HepG2 (cell line): ENCODE measurements around the gene ENPP7. TPM values are rescaled to one million over a fixed set of nuclear protein-coding genes. Genes with fewer than 3 reads are reported as not detected.

ENCODE experiments used
- ARID2 ChIP-seq: sonication (generic); formaldehyde crosslinking; IDR thresholded peaks from 2 replicates; pipeline ENCODE4 v1.8.1; 2022; ENCODE audit warnings: mild to moderate bottlenecking, missing genetic modification reagents, borderline replicate concordance
- EED ChIP-seq: sonication (generic); formaldehyde crosslinking; IDR thresholded peaks from 2 replicates; pipeline ENCODE4 v1.5.0; 2020; ENCODE audit warnings: mild to moderate bottlenecking, missing genetic modification reagents
- GATAD2A ChIP-seq: IDR thresholded peaks from 2 replicates; pipeline ENCODE4 v1.6.1; 2016
- GFI1 ChIP-seq: sonication (generic); formaldehyde crosslinking; IDR thresholded peaks from 2 replicates; pipeline ENCODE4 v1.5.0; 2020; ENCODE audit warnings: missing genetic modification reagents, mild to moderate bottlenecking, borderline replicate concordance
- GTF2F1 ChIP-seq: fragments of 150-350 bp; IDR thresholded peaks from 2 replicates; pipeline ENCODE4 v1.6.1; 2014; ENCODE audit warnings: low read length
- HOXA7 ChIP-seq: sonication (generic); formaldehyde crosslinking; IDR thresholded peaks from 2 replicates; pipeline ENCODE4 v1.8.1; 2022; ENCODE audit warnings: mild to moderate bottlenecking, missing genetic modification reagents, moderate library complexity
- NCOA2 ChIP-seq: sonication (generic); formaldehyde crosslinking; IDR thresholded peaks from 2 replicates; pipeline ENCODE4 v1.8.0; 2022; ENCODE audit warnings: inconsistent platforms
- NONO ChIP-seq, 2 experiments: fragments of 450-650 bp in 1 of 2; sonication (generic) in 1 of 2; formaldehyde crosslinking in 1 of 2; IDR thresholded peaks in 1 of 2; conservative IDR thresholded peaks in 1 of 2; 2 replicates each; pipeline versions ENCODE4 v1.6.1 to v1.8.0; 2017 to 2022; ENCODE audit warnings: mild to moderate bottlenecking in 1 of 2, missing genetic modification reagents in 1 of 2, moderate library complexity in 1 of 2
- SYNCRIP ChIP-seq: fragments of 200-400 bp; formaldehyde crosslinking; IDR thresholded peaks from 2 replicates; pipeline ENCODE4 v1.6.1; 2018; ENCODE audit warnings: mild to moderate bottlenecking, low read depth, low read length; ENCODE audit not compliant: insufficient read depth
- ZBTB7A ChIP-seq: sonication (generic); formaldehyde crosslinking; IDR thresholded peaks from 2 replicates; pipeline ENCODE4 v1.8.0; 2022; ENCODE audit warnings: mild to moderate bottlenecking, missing genetic modification reagents
- ZKSCAN8 ChIP-seq: IDR thresholded peaks from 2 replicates; pipeline ENCODE4 v1.6.1; 2016; ENCODE audit warnings: borderline replicate concordance, missing genetic modification reagents, missing compliant biosample characterization
- ZNF101 ChIP-seq: sonication (generic); formaldehyde crosslinking; IDR thresholded peaks from 2 replicates; pipeline ENCODE4 v1.4.0; 2020; ENCODE audit warnings: mild to moderate bottlenecking, low read depth, missing genetic modification reagents, borderline replicate concordance
- ZNF142 ChIP-seq: sonication (generic); formaldehyde crosslinking; IDR thresholded peaks from 2 replicates; pipeline ENCODE4 v1.4.0; 2020; ENCODE audit warnings: missing genetic modification reagents
- ZNF281 ChIP-seq: sonication (generic); formaldehyde crosslinking; IDR thresholded peaks from 2 replicates; pipeline ENCODE4 v1.4.0; 2020; ENCODE audit warnings: missing genetic modification reagents, borderline replicate concordance
- ZNF558 ChIP-seq: sonication (generic); formaldehyde crosslinking; IDR thresholded peaks from 2 replicates; pipeline ENCODE4 v1.9.0; 2022; ENCODE audit warnings: mild to moderate bottlenecking, missing genetic modification reagents, borderline replicate concordance
- ZSCAN22 ChIP-seq: sonication (generic); formaldehyde crosslinking; IDR thresholded peaks from 2 replicates; pipeline ENCODE4 v1.4.0; 2020; ENCODE audit warnings: mild to moderate bottlenecking, missing genetic modification reagents
- polyA plus RNA-seq, 8 experiments: library from polyadenylated mRNA; depleted of rRNA in 3 of 8; stranded (reverse) in 7 of 8; unstranded in 1 of 8; fragments of >200 nt; fragmentation: Illumina TruSeq in 4 of 8; extraction: Trizol in 4 of 8; gene quantifications; 2 replicates each; pipeline versions ENCODE4 v1.2.1 to v1.2.3, GENCODE V29; 2011 to 2016; ENCODE audit warnings: low read depth in 4 of 8, missing spikeins in 1 of 8, mixed read lengths in 1 of 8; ENCODE audit not compliant: insufficient read depth in 1 of 8
- total RNA-seq, 5 experiments: library from RNA; depleted of rRNA; stranded (reverse); fragments of >200 nt; fragmentation: Illumina TruSeq; extraction: Trizol; gene quantifications; 2 replicates each; pipeline ENCODE4 v1.2.3, GENCODE V29; 2016; ENCODE audit warnings: low read depth in 1 of 5
- TF ChIP-seq, protein P1 (sequence below): sonication (generic); formaldehyde crosslinking; IDR thresholded peaks from 2 replicates; pipeline ENCODE4 v1.8.0; 2022; ENCODE audit warnings: mild to moderate bottlenecking, missing genetic modification reagents
- TF ChIP-seq, protein P2 (sequence below): sonication (generic); formaldehyde crosslinking; IDR thresholded peaks from 2 replicates; pipeline ENCODE4 v1.4.0; 2020; ENCODE audit warnings: mild to moderate bottlenecking, missing genetic modification reagents, borderline replicate concordance

Gene ENPP7
- total and polyA plus RNA-seq, 2 of the 13 experiments (the other 11 are each of a cell fraction or from before 2014, with no cell fraction given) = 1.1 to 2.2 TPM

DNA sequence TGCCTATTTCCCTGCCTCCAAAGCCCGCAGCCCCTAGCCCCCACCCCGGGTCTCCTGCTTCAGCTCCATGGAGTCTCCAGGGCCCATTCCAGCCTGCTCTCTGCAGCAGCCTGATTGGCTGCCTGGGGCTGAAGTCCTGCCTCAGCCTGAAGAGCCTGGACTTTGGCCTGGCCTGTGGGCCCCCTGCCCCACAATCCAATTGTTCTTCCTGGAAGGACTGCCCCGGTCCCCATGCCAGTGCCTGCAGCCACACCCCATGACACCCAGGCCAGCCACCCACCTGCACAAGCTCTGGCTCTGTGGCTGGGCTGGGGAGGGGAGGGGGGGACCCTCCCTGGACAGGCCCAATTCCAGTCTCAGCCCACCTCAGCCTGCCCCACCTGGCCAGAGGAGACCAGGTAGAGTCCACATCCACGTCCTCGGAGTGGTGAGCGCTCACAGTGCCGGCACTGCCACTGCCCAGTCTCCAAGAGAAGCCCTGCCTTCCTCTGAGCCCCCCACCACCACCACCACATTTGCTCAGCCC, 12.3 kb downstream of the ENPP7 start (continued):
- TF ChIP-seq HOXA7 (no peak), ARID2 (CRISPR knock-in tag) (no peak), ZNF281 (CRISPR knock-in tag) (peak; percentile 66), SYNCRIP (no peak), GFI1 (0 out of 2 replicates have a peak, but pooled peaks have one; percentile 47), ZNF142 (CRISPR knock-in tag) (no peak), ZBTB7A (CRISPR knock-in tag) (peak; percentile 99), ZNF101 (CRISPR knock-in tag) (no peak), NCOA2 (CRISPR knock-in tag) (peak; percentile 83), NONO (IDR thresholded peaks at IDR 0.05) (no peak), NONO (CRISPR knock-in tag; conservative IDR thresholded peaks at IDR 0.05) (peak; percentile 82; the same call in 1 of the 2 replicates), ZKSCAN8 (CRISPR knock-in tag) (peak; percentile 75), GATAD2A (peak; percentile 90), ZSCAN22 (CRISPR knock-in tag) (no peak), GTF2F1 (no peak), ZNF558 (CRISPR knock-in tag) (peak; percentile 60; the same call in 1 of the 2 replicates), EED (peak; percentile 85)
- TF ChIP-seq, protein P1, sequence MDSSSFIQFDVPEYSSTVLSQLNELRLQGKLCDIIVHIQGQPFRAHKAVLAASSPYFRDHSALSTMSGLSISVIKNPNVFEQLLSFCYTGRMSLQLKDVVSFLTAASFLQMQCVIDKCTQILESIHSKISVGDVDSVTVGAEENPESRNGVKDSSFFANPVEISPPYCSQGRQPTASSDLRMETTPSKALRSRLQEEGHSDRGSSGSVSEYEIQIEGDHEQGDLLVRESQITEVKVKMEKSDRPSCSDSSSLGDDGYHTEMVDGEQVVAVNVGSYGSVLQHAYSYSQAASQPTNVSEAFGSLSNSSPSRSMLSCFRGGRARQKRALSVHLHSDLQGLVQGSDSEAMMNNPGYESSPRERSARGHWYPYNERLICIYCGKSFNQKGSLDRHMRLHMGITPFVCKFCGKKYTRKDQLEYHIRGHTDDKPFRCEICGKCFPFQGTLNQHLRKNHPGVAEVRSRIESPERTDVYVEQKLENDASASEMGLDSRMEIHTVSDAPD (CRISPR knock-in tag) = no peak
- TF ChIP-seq, protein P2, sequence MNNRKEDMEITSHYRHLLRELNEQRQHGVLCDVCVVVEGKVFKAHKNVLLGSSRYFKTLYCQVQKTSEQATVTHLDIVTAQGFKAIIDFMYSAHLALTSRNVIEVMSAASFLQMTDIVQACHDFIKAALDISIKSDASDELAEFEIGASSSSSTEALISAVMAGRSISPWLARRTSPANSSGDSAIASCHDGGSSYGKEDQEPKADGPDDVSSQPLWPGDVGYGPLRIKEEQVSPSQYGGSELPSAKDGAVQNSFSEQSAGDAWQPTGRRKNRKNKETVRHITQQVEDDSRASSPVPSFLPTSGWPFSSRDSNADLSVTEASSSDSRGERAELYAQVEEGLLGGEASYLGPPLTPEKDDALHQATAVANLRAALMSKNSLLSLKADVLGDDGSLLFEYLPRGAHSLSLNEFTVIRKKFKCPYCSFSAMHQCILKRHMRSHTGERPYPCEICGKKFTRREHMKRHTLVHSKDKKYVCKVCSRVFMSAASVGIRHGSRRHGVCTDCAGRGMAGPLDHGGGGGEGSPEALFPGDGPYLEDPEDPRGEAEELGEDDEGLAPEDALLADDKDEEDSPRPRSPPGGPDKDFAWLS (CRISPR knock-in tag) = no peak
